PC-3 (cell line): ENCODE data around the gene TTC1.

Experiments
- CTCF ChIP-seq: fragments of 300-600 bp; sonication (generic); conservative IDR thresholded peaks from 2 replicates; pipeline ENCODE4 v1.5.1; 2017; ENCODE audit warnings: antibody characterized with exemption, low read depth, mild to moderate bottlenecking, low read length
- EZH2 ChIP-seq: fragments of 300-600 bp; sonication (generic); IDR thresholded peaks from one replicate; pipeline ENCODE4 v1.6.1; 2017; ENCODE audit warnings: antibody characterized with exemption, mild to moderate bottlenecking, low read length; ENCODE audit not compliant: unreplicated experiment

- TF ChIP-seq CTCF (no peak), EZH2 (no peak)
Observed at GRCh38 chr5:159978358-159978757, 30.6 kb upstream of the TTC1 start.
